Fibroblast of upper back skin (primary cell): ENCODE measurements around the gene USP40.

ENCODE experiments used
- DNase-seq: peaks from one replicate; pipeline ENCODE4 v3.0.0-alpha.2; 2013

The USP40 gene

DNA sequence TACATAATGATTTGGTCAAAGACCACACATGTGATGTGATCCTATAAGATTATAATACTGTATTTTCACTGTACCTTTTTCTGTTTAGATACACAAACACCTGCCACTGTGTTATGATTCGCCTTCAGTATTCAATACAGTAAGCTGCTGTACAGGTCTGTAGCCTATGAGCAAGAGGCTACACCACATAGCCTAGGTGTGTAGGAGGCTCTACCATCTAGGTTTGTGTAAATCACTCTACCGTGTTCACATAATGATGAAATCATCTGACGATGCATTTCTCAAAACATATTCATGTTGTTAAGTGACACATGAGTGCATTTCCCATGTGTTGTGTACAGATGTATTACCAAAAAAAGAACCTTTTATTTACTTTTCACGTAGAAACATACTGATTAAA lies 74.5 kb downstream of the USP40 start:
- no peak for DNase-seq

- no peak for DNase-seq
These were observed 75.3 kb downstream of the USP40 start for GRCh38 chr2:233491326-233491725.

- DNase-seq = no peak
These were observed 75.8 kb downstream of the USP40 start for GRCh38 chr2:233490831-233491230.

- DNase-seq = peak; percentile 32
These were observed 76.9 kb downstream of the USP40 start for GRCh38 chr2:233489666-233490065.

DNA sequence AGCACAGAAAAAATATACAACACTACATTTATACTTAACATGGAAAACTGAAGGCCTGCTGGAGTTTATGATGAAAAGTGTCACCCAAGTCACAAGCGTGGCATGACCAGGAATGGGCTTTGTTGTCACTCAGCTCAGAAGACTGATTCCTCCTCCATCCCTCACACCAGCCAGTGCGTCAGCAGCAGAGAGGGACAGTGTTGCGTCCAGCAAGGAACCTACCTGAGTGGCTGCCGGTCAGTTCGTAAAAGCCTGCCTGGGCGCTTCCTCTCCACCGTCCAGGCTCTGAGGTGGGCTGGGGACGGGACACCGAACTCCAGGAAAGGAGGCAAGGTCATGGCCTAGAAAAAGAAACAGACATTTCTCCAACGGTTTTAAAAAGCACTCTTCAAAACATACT lies 77.4 kb downstream of the USP40 start:
- DNase-seq = no peak

DNA sequence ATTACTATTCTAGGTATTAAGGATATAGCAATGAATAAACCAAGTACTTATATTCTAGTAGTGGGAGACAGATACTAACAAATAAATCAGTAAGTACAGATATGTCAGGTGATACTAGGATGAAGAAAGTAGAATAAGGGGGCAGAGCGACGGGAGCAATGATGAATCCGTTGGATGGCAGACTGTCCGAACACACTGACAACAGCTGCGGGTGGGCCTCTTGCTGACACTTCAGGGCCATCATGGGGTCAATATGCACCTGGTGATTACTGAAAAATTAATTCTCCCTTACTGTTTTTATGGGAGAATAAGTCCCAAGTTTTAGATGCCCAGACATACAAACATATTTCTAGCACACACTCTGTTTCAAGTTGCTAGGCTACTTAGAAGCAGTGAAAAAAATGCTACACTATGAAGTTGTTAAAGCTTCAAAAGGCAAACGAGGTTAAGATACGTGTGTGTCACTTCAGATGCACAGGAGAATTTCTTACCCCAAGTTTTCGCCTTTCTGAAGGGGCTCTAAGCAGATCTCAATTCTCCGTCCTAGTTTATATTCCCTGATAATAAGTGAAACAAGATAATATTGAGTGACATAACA lies 78.7 kb downstream of the USP40 start:
- no peak for DNase-seq

- peak; percentile 94 for DNase-seq
These were observed 79.6 kb downstream of the USP40 start for GRCh38 chr2:233486778-233487552.

- DNase-seq = no peak
These were observed 80.2 kb downstream of the USP40 start for GRCh38 chr2:233486357-233486756.

GRCh38 chr2:233485726-233486125 lies 80.9 kb downstream of the USP40 start:
- no peak for DNase-seq

DNA sequence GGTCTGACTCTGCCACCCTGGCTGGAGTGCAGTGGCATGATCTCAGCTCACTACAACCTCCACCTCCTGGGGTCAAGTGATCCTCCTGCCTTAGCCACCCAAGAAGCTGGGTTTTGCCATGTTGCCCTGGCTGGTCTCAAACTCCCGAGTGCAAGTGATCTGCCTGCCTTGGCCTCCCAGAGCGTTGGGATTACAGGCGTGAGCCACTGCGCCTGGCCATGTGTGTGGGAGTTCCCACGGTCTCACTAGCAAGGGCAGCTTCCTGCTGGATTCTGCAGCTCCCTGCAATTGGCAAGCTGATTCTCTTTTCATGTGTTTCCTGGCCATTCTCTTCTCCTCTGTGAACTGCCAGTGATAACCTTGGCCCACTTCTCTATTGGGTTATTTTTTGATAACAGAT lies 84.0 kb downstream of the USP40 start:
- DNase-seq = no peak

- no peak for DNase-seq
These were observed 85.0 kb downstream of the USP40 start for GRCh38 chr2:233481368-233482142.

DNA sequence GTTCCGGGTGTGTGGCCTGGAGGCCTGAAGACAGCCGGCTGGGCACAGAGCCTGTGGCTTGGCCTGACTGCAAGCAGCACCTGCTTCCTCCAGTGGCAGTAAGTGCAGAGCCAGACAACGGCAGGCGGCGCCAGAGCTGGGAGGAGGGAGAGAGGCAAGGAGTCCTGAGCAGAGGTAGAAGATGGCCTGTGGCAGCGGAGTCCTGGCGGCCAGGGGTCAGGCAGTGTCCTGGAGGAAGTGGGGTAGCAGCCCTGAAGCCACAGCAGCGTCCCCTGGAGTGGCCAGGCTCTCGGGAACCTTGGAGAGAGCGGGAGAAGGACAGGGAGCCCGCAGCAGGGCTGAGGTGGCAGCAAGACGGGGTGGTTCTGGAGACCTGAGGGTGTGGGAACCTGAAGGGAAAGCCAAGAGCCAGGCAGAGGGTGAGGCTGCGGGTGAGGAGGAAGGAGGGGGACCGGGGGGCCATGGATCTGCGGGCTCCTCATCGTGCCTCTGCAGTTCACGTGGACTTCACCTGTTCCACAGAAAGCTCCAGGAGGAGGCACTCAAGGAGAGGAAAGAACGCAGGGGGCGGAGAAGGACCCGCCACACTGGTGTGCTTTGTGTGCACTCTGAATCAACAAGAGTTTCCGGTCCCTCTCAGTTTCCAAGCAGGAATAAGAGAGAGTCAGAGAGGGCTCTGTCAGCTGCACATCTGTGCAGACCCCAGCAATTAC lies 85.9 kb downstream of the USP40 start:
- DNase-seq = no peak

DNA sequence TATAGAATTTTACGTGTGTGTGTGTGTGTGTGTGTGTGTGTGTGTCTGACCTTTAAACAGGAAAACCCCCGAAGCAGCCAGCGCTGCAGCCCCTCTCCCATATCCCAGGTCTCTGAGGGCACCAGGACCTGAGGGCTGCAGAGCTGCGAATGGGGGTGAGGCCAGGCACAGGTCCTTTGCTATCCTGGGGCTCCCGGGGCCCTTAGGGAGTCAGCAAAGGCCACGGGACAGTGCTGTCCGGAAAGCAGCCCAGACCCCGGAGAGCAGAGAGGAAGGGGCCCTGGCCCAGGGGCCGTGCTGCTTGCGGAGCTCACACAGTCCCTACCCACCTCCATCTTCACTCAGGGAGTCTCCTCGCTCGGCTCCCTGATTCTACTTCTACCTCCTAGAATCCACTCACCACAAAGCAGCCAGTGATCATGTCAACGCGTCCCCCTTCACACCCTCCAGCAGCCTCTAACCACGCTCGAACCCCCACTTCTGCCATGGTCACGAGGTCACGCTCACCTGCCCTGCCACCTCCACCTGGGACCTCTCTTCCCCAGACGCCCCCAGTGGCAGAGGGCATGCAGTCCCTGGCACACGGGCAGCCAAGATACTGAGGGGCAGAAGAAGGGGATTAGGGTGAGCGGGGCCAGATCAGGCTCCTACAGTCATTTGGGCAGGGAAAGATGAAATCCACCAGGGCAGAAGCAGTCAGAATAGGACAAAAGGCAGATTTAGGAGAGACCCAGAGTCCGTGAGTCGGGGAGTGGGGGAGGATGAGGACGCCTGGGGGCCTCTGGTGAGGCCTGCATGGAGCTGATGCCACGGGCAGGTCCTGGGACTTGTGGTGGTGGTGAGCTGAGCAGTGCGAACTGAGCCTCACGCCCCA lies 86.7 kb downstream of the USP40 start:
- DNase-seq = no peak

DNA sequence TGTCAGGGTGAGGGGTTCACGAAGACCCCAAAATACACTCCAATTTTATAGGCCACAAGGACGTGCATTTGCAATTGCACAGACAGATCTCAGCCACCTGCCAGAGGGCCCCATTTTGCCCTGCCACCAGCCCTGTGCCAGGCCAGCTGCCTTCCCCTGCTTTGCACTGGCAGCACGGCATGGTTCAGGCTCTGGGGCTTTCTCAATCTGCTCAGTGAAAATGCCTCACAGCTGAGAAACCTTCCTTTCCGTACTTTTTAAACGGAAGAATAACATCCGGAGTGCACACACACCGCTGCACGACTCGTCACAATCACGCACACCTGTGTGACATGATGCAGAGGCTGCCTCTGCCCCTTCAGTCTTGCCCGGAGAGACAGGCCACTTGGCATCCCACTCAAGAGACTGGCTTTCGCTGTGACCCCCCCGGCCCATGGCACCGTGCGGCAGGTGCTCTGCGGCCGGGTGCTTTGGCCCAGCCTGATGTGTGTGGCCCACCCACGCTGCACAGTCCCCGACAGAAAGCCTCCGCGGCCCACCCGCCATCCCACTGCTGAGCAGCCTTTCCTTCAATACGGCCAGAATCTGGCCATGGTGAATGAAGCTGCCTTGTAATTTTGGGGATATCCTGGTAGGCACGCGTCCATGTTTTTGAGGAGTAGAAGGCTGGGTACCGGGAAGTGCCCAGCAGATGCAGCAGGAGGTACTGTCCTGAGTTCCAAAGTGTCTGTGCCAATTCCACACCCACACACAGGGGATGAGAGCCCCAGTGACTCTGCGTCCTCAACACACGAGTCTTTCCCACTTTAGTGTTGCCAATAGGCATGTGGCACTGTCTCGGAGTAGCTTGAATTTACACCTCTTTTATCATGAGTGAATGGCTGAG lies 88.8 kb downstream of the USP40 start:
- DNase-seq = no peak

DNA sequence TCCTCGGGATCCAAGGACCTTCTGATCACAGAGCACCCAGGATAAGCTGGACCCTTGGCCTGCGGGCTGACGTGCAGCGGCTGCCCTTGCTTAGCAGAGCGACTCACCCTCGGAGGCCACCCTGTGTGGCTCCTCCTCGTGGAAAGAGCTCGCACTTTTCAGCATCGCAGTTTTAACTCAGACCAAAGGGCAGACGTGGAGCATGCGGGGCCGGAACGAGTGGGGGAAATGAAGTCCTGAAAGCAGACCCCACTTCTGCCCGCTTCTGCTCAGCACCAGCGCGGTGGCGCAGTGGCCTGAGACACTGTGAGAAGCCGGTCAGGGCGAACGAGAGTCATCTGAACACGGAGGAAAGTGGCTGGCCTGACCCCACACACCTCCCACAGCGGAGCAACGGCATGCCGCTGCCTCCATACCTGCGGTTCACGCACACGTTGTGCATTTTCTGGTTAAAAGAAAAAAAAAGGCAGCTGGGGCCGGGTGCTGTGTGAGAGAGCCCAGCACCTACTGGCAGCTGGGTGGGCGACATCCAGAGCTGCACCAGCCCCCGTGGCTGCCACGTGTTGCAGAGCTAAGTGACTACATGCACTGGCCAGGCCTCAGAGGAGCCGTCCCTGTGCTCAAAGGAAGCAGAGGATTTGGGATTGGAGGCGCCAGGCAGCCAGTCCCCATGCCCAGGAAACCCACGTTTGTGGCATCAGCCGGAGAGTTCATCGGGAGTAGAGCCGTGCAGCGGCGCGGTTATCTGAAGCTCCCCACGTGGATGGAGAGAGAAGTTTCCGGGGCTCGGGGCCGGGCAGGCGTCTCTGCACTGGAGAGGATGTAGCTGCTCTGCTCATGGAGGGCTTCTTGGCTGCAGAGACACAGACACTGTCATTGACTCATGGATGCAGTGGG lies 89.7 kb downstream of the USP40 start:
- no peak for DNase-seq

- no peak for DNase-seq
These were observed 90.5 kb downstream of the USP40 start for GRCh38 chr2:233476063-233476410.

DNA sequence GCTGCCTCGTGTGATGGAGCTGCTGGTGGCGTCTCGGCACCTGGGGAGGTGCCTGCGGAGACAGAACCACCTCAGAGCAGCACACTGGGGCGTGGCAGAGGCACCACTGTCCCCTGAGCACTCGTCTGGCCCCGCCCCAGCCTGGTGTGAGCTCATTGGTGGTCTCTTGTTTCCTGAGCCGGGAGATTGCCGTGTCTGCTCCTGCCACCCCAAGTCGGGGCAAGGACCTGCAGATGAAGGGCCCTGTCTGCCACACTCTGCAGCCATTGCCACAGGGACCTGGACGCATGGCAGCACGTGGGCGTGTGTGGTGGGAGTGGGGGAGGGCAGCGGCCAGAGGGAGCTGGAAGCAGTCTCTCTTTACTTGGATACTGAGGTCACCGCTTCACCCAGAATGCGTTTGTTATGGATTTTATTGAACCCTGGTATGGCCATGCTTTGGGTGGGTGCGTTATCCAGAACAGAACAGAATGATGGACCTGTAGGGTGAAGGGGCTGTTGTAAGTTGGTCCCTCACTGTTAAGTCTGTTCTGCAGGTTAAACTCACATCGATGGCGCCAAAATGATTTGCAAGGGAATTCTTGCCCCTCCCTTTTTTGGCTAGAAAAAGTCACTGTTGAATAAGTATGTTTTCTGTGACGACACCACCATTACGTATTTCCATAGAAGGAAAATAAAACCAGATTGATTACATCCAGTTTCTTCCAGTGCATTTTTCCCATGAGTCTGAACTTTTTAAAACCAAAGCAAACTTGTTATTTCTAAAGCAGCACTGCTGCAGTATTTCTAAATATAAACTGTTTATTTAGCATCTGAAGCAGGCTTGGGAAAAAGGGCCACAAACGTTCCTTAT lies 92.0 kb downstream of the USP40 start:
- DNase-seq = no peak

DNA sequence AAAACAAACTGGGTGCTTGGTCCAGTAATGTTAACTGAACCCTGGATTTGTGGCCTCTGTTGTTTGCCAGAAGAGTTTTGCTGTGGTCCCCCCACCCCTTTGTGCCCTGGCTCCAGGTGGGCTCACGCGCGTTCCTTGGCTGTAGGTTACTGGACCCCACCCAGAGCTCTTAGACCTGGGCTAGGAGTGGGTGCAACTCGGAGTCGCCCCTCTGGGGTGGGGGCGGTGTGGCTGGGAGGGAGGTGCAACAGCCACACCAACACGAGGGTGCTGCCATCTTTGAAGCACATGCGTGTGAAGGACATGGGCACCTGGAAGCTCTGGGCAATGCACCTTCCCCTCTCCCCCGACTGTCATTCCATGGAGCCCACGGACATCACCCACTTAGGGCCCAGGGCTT lies 92.7 kb downstream of the USP40 start:
- no peak for DNase-seq

DNA sequence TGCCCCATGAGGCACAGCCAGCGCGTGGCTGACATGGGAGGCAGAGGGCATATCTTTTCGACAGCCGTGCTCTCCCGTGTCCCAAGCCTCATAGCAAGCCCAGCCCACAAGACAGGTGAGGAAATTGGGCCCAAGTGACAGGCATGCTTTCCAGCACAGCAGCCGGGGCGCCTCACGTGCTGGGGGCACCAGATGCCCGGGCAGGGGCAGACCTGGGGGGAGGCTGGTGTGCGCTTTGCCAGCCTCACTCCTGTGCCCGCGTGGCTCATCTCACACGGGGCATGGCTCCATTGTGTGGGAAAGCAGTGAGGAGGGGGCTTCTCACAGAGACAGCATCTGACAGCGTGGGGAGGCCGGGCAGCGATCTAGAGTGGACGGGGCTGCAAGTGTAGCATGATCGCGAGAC lies 93.2 kb downstream of the USP40 start:
- no peak for DNase-seq
